HCT116 (cell line): Measurements from ENCODE around the gene BMP7.
A peak's percentile ranks its signal among the peaks of the same experiment; 100 is the strongest.

ENCODE experiments used
- CEBPB ChIP-seq: IDR thresholded peaks from 2 replicates; pipeline ENCODE4 v1.6.1; 2012; ENCODE audit warnings: low read depth
- CTCF ChIP-seq, 3 experiments: fragments of 200-600 bp in 1 of 3; sonication (generic) in 1 of 3; IDR thresholded peaks in 2 of 3; conservative IDR thresholded peaks in 1 of 3; 2 replicates each; pipeline ENCODE4 v1.5.1; 2012 to 2017; ENCODE audit warnings: low read depth in 2 of 3, low read length in 2 of 3, antibody characterized with exemption in 1 of 3, borderline replicate concordance in 1 of 3, control low read depth in 1 of 3, mild to moderate bottlenecking in 1 of 3, mixed read lengths in 1 of 3, mixed run types in 1 of 3, moderate library complexity in 1 of 3; ENCODE audit not compliant: insufficient read depth in 1 of 3
- EZH2 ChIP-seq: fragments of 200-600 bp; sonication (generic); IDR thresholded peaks from 2 replicates; pipeline ENCODE4 v1.6.1; 2017; ENCODE audit warnings: antibody characterized with exemption, mixed run types
- EZH2phosphoT487 ChIP-seq: fragments of 200-600 bp; IDR thresholded peaks from 2 replicates; pipeline ENCODE4 v1.6.1; 2018; ENCODE audit warnings: antibody characterized with exemption, borderline replicate concordance
- JUND ChIP-seq: IDR thresholded peaks from 2 replicates; pipeline ENCODE4 v1.6.1; 2012
- MAX ChIP-seq: IDR thresholded peaks from 2 replicates; pipeline ENCODE4 v1.6.1; 2012
- POLR2A ChIP-seq: IDR thresholded peaks from 2 replicates; pipeline ENCODE4 v1.7.0; 2011; ENCODE audit warnings: borderline replicate concordance; ENCODE audit not compliant: insufficient read depth, insufficient read length; ENCODE audit errors: extremely low read depth
- POLR2AphosphoS5 ChIP-seq: IDR thresholded peaks from 2 replicates; pipeline ENCODE4 v1.6.1; 2011; ENCODE audit warnings: mild to moderate bottlenecking, low read depth, low read length, moderate library complexity
- RAD21 ChIP-seq: IDR thresholded peaks from 2 replicates; pipeline ENCODE4 v1.6.1; 2012; ENCODE audit warnings: low read depth, mild to moderate bottlenecking
- REST ChIP-seq: IDR thresholded peaks from 2 replicates; pipeline ENCODE4 v1.6.1; 2012; ENCODE audit warnings: low read depth
- SIN3A ChIP-seq: IDR thresholded peaks from 2 replicates; pipeline ENCODE4 v1.6.1; 2012; ENCODE audit warnings: low read depth
- SP1 ChIP-seq: IDR thresholded peaks from 2 replicates; pipeline ENCODE4 v1.6.1; 2012; ENCODE audit warnings: low read depth
- ZFX ChIP-seq: fragments of 450-650 bp; IDR thresholded peaks from 2 replicates; pipeline ENCODE4 v1.6.1; 2017
- ZNF274 ChIP-seq: fragments of 200-500 bp; sonication (Bioruptor generic); IDR thresholded peaks from 2 replicates; pipeline ENCODE4 v1.6.1; 2014; ENCODE audit warnings: mild to moderate bottlenecking, low read depth, low read length, inconsistent platforms

GRCh38 chr20:57265997-57266290 is 497 bp downstream of the BMP7 start:
- TF ChIP-seq CTCF (IDR thresholded peaks at IDR 0.05 in 2 of 3, conservative IDR thresholded peaks at IDR 0.05 in 1 of 3; ENCODE audit: borderline replicate concordance in 1 of 3, insufficient read depth in 1 of 3, low read depth in 2 of 3, low read length in 2 of 3) (no peak), SP1 (no peak), EZH2phosphoT487 (no peak), POLR2A (no peak), MAX (no peak), ZNF274 (no peak), ZFX (0 out of 2 replicates have a peak, but pooled peaks have one; percentile 24), CEBPB (no peak), EZH2 (no peak), POLR2AphosphoS5 (no peak), SIN3A (no peak), REST (no peak), JUND (no peak), RAD21 (no peak)
